GM21367 (cell line): ENCODE measurements around the gene STRIT1.
"Not testable (repeated sequence)": the region's sequence is repeated elsewhere in the genome, so short reads cannot be mapped to it uniquely, and the experiment has no call there.

Source experiments
- ATAC-seq: cut with Tn5 transposase; IDR thresholded peaks from one replicate; pipeline ENCODE4 v1.9.1; 2021; ENCODE audit not compliant: unreplicated experiment

STRIT1 gene

GRCh38 chr3:155274435-155274834, 19.0 kb downstream of the STRIT1 start:
- ATAC-seq, result not testable (repeated sequence)

- ATAC-seq, result no peak
Observed at GRCh38 chr3:155271343-155271613, 22.2 kb downstream of the STRIT1 start.

- no peak for ATAC-seq
Observed at GRCh38 chr3:155270485-155271342, 22.8 kb downstream of the STRIT1 start.

GRCh38 chr3:155270063-155270462, 23.4 kb downstream of the STRIT1 start:
- no peak for ATAC-seq

- not testable (repeated sequence) for ATAC-seq
Observed at GRCh38 chr3:155262855-155263254, 30.6 kb downstream of the STRIT1 start.

- ATAC-seq, result no peak
Observed at GRCh38 chr3:155262295-155262694, 31.2 kb downstream of the STRIT1 start.

GRCh38 chr3:155254445-155254844, 39.0 kb downstream of the STRIT1 start:
- ATAC-seq, result no peak

GRCh38 chr3:155252535-155252934, 40.9 kb downstream of the STRIT1 start:
- no peak for ATAC-seq

DNA sequence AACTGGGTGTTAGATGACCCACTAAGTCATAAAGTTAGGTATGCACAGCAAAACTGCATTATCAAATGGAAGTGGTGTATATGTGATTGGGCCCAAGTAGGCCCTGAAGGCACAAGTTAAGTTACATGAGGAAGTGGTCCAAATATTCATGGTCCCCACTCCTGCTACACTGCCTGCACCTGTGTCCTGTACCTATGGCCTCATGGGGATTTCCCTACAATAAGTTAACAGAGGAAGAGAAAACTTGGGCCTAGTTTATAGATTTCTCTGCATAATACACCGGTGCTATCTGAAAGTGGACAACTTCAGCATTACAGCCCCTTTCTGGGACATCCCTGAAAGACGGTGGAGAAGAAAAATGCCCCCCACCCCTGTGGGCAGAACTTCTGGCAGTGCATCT, 41.5 kb downstream of the STRIT1 start:
- ATAC-seq, result no peak

GRCh38 chr3:155248531-155249187, 44.8 kb downstream of the STRIT1 start:
- ATAC-seq, result no peak

DNA sequence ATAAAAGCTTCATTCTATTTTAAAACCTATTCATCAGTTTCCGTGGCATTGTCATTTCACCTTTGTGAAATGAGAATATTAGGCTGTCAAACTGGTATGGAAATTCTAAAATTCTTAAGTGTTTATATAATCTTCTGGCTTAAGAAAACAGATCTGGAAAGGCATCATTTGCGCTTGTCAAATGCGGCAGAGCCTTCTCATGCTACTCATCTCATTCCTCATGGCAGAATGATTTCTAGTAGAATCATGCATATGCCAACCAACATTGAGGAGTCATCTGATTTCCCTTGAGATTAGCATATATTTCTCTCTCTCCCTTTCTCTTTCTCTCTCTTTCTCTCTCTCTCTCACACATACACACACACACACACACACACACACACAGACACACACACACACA, 48.8 kb downstream of the STRIT1 start:
- ATAC-seq, result no peak

DNA sequence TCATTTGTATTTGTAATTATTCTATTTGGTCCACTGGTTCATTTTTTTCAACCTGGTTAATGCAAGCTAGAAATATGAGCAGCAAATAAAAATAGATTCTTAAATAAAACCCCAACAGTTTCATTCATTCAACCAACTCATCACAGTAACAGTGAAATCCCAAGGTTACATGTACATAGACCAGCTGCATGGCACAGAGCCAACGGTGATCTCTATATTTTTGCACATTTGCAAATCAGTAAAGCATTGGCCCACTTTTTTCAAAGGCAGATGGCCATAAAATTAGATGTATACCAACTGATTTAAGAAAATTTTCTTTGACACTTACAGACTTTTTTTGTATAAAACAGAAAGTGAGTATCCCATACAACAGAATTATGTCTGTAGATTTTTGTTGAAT, 49.3 kb downstream of the STRIT1 start:
- no peak for ATAC-seq

GRCh38 chr3:155243512-155243921, 50.0 kb downstream of the STRIT1 start:
- no peak for ATAC-seq

- no peak for ATAC-seq
Observed at GRCh38 chr3:155242342-155242741, 51.1 kb downstream of the STRIT1 start.

DNA sequence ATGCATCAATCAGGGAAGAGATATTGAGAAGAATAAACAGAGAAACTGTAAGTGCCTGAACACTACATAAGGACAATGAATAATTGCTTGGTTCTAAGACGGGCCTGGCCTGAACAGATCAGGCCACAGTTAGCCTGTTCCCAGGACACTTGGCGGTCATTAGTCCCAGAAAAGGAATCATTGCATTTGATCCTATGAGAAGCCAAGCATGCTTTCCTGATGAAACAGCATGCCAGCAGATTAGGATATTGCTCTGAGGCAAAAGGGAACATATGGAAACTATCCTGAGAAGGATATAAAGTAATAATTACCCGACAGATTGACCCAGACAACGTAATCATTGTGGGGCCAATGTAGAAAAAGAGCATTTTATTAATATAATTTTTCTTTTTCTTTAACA, 51.9 kb downstream of the STRIT1 start:
- ATAC-seq, result no peak
